Activated CD8-positive, alpha-beta memory T cell treated with anti-CD3 and anti-CD28 coated beads, Interleukin-2, amount 10 ng/mL, durations not matched to agents 7 days and 5 days (primary cell): ENCODE results near the gene TXNDC2. TPM values are rescaled to one million over a fixed set of nuclear protein-coding genes. Genes with fewer than 3 reads are reported as not detected.

Experiments
- ATAC-seq: fragments of 150-1000 bp; cut with Tn5 transposase; one replicate; pipeline ENCODE4 v1.10.0; 2021; ENCODE audit warnings: moderate library complexity
- CTCF ChIA-PET: fragments of 350-600 bp; sonication (Branson Sonifier 250); formaldehyde crosslinking; loops from one replicate; lab custom pipeline; 2021; ENCODE audit warnings: antibody characterized with exemption; lab: Charles Lee
- DNase-seq: peaks from one replicate; pipeline ENCODE4 v3.0.0-alpha.2; 2020
- H3K27ac Mint-ChIP-seq: one replicate; pipeline ENCODE4 v1.8.0; 2021; ENCODE audit warnings: mild to moderate bottlenecking, mixed read lengths
- H3K27me3 Mint-ChIP-seq: one replicate; pipeline ENCODE4 v1.8.0; 2021; ENCODE audit warnings: mixed read lengths
- H3K36me3 Mint-ChIP-seq: one replicate; pipeline ENCODE4 v1.8.0; 2021; ENCODE audit warnings: mild to moderate bottlenecking, mixed read lengths
- H3K4me1 Mint-ChIP-seq: one replicate; pipeline ENCODE4 v1.8.0; 2021; ENCODE audit warnings: mixed read lengths
- H3K4me3 Mint-ChIP-seq: one replicate; pipeline ENCODE4 v1.8.0; 2021; ENCODE audit warnings: mild to moderate bottlenecking, moderate library complexity, mixed read lengths
- H3K9me3 Mint-ChIP-seq: one replicate; pipeline ENCODE4 v1.8.0; 2022; ENCODE audit warnings: low read depth, mixed read lengths
- total RNA-seq, 2 experiments: library from RNA; stranded (reverse); gene quantifications; one replicate each; pipeline ENCODE4 v1.2.3, GENCODE V29; 2021

The TXNDC2 gene
- total RNA-seq, 2 experiments from 2014 or later, result not detected

DNA sequence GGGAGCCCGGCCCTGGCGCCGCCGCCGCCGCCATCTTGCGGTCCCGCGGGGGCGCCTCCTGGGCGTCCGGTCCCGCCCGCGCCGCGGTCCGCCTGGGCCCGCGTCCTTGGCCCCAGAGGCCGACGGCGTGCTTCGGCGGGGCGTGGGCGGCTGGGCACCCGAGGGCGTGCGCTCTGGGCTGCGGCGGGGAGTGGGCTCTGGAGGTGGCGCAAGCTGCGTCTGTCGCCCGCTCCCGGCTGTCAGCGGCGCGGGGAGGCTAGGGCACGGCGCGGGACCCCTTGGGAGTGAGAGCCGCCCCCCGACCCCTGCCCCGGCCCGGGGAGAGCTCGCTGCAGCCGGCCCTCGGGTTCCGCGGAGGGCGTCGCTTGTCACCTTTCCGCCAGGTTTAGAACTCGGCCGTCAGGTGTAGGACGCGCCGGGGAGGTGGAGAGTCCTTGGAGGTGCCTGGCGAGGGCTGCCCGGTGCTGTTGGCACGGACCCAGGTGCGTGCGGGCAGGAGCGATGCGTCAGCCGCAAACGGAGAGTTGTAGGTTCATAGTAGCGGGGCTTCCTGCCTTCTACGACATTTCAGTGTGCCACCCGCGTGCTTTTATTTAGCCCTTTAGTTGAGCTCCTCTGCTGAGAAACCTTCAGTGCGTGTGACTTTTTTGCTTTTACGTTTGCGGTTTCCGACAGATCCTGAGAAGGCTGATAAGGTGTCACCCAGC lies 29.0 kb downstream of the TXNDC2 start:
- CTCF ChIA-PET, result interaction anchor here (0.7 to 2.9 kb wide), 3 partner anchors 10 to 38 kb away, joined by 3 to 10 read pairs (median 4); no protein-coding TSS in a partner anchor
- Mint-ChIP-seq H3K9me3 (no peaks in the 10 kb centered on the region), H3K36me3 (peaks cover 4% of the 10 kb centered on the region), H3K4me1 (peaks cover 27% of the 10 kb centered on the region), H3K27ac (peak overlapping the region; percentile 89), H3K27me3 (peaks cover 10% of the 10 kb centered on the region), H3K4me3 (peak overlapping the region; percentile 86)
- DNase-seq, result peak; percentile 82
- peak; percentile 28 for ATAC-seq

GRCh38 chr18:9915291-9916076 lies 29.7 kb downstream of the TXNDC2 start:
- H3K27ac Mint-ChIP-seq, result peak overlapping the region; percentile 89
- H3K27me3 Mint-ChIP-seq, result peaks cover 4% of the 10 kb centered on the region
- H3K9me3 Mint-ChIP-seq, result no peaks in the 10 kb centered on the region
- CTCF ChIA-PET, result interaction anchor here (0.7 to 2.9 kb wide), 3 partner anchors 10 to 39 kb away, joined by 3 to 10 read pairs (median 4); no protein-coding TSS in a partner anchor
- no peak for DNase-seq
- peak overlapping the region; percentile 86 for H3K4me3 Mint-ChIP-seq
- H3K4me1 Mint-ChIP-seq, result peaks cover 27% of the 10 kb centered on the region
- ATAC-seq, result no peak
- H3K36me3 Mint-ChIP-seq, result peaks cover 4% of the 10 kb centered on the region

DNA sequence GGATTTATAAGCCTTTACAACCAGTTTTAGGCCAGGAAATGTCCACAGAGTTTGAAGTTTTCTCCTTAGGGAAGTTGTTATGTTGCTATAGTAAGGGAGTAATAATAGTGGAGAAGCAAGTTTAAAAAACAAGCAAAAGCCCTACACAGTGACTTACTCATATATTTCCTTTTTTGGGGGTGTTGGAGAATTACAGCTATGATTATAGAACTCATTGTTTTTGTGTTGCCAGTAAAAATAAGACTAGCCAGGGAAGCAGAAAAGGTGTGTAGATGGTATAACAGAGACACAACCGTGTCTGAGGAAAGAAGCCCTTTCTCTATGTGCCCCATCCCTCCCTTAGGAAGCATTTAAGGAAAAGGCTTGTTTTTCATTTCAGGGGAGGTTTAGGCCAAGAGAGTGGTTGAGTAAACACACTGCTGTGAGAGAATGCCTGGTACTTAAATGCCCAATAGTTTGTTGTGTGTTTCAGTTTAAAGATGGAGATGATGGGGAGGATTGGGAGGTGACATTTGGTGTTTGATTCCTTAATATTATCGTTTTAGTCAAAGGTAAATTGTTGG lies 30.4 kb downstream of the TXNDC2 start:
- Mint-ChIP-seq H3K4me1 (peaks cover 27% of the 10 kb centered on the region), H3K9me3 (no peaks in the 10 kb centered on the region), H3K4me3 (peak overlapping the region; percentile 86), H3K36me3 (peaks cover 4% of the 10 kb centered on the region), H3K27me3 (no peaks in the 10 kb centered on the region), H3K27ac (peak overlapping the region; percentile 17)
- no peak for DNase-seq
- CTCF ChIA-PET, result no interaction called here
- ATAC-seq, result no peak

- Mint-ChIP-seq H3K4me1 (peaks cover 29% of the 10 kb centered on the region), H3K9me3 (no peaks in the 10 kb centered on the region), H3K4me3 (no peak overlapping the region), H3K27me3 (no peaks in the 10 kb centered on the region), H3K27ac (no peak overlapping the region), H3K36me3 (peaks cover 4% of the 10 kb centered on the region)
- no peak for DNase-seq
- no peak for ATAC-seq
- CTCF ChIA-PET, result no interaction called here
These were observed 31.0 kb downstream of the TXNDC2 start for GRCh38 chr18:9916808-9917207.

DNA sequence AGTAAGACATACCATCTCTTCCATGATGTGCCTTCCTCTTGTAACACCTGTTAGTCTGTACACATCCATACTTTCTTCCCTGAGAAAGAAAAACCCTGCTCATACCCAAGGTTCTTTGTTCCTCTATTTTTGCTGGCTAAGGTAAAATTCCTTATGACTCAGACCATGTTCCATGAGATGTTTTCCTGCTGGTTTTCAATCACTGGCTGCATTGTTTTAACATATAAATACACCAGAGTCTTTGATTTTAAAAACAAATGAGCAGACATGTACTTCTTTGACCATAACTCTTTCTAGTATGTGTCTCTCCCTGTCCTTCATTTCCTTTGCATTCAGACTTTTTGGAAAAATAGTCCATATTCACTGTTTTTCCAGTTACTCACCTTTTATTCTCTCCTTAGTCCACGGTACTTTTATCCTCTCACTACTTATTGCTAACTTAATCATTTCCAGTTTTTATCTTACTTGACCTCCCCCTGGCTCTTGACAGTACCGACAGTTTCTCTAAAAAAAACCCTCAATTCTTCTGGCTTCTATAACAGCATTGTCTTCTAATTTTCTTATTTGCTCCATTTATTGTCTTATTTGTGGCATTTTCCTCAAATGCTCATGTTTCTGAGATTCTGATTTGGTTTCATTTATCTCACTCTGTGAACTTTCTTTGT lies 32.4 kb downstream of the TXNDC2 start:
- H3K4me1 Mint-ChIP-seq, result peaks cover 31% of the 10 kb centered on the region
- no peak for DNase-seq
- peaks cover 4% of the 10 kb centered on the region for H3K36me3 Mint-ChIP-seq
- H3K27me3 Mint-ChIP-seq, result no peaks in the 10 kb centered on the region
- no peak overlapping the region for H3K4me3 Mint-ChIP-seq
- H3K9me3 Mint-ChIP-seq, result no peaks in the 10 kb centered on the region
- CTCF ChIA-PET, result no interaction called here
- no peak overlapping the region for H3K27ac Mint-ChIP-seq
- ATAC-seq, result no peak

GRCh38 chr18:9919564-9920232 lies 33.9 kb downstream of the TXNDC2 start:
- Mint-ChIP-seq H3K27me3 (no peaks in the 10 kb centered on the region), H3K4me3 (no peak overlapping the region), H3K9me3 (no peaks in the 10 kb centered on the region), H3K4me1 (peaks cover 41% of the 10 kb centered on the region), H3K36me3 (peaks cover 4% of the 10 kb centered on the region), H3K27ac (no peak overlapping the region)
- CTCF ChIA-PET, result no interaction called here
- ATAC-seq (no peak), DNase-seq (no peak)

GRCh38 chr18:9922592-9923311 lies 37.0 kb downstream of the TXNDC2 start:
- CTCF ChIA-PET, result no interaction called here
- Mint-ChIP-seq H3K36me3 (no peaks in the 10 kb centered on the region), H3K4me3 (no peak overlapping the region), H3K4me1 (peaks cover 47% of the 10 kb centered on the region), H3K27ac (no peak overlapping the region), H3K9me3 (no peaks in the 10 kb centered on the region), H3K27me3 (no peaks in the 10 kb centered on the region)
- no peak for ATAC-seq
- no peak for DNase-seq

- H3K27me3 Mint-ChIP-seq, result no peaks in the 10 kb centered on the region
- H3K27ac Mint-ChIP-seq, result no peak overlapping the region
- H3K9me3 Mint-ChIP-seq, result no peaks in the 10 kb centered on the region
- no peaks in the 10 kb centered on the region for H3K36me3 Mint-ChIP-seq
- CTCF ChIA-PET, result no interaction called here
- no peak overlapping the region for H3K4me3 Mint-ChIP-seq
- H3K4me1 Mint-ChIP-seq, result peaks cover 52% of the 10 kb centered on the region
- DNase-seq, result no peak
- no peak for ATAC-seq
These were observed 38.7 kb downstream of the TXNDC2 start for GRCh38 chr18:9924371-9924943.

- ATAC-seq, result no peak
- CTCF ChIA-PET, result no interaction called here
These were observed 39.6 kb downstream of the TXNDC2 start for GRCh38 chr18:9925369-9925768.

GRCh38 chr18:9925795-9926194 lies 40.0 kb downstream of the TXNDC2 start:
- Mint-ChIP-seq H3K9me3 (no peaks in the 10 kb centered on the region), H3K4me1 (peaks cover 52% of the 10 kb centered on the region), H3K27me3 (no peaks in the 10 kb centered on the region), H3K27ac (no peak overlapping the region), H3K4me3 (no peak overlapping the region), H3K36me3 (no peaks in the 10 kb centered on the region)
- CTCF ChIA-PET, result no interaction called here
- no peak for DNase-seq
- ATAC-seq, result no peak

More at GRCh38 chr18:9925369-9925768, 39.6 kb downstream of the TXNDC2 start:
- H3K4me1 Mint-ChIP-seq, result peaks cover 52% of the 10 kb centered on the region
- DNase-seq, result no peak
- H3K9me3 Mint-ChIP-seq, result no peaks in the 10 kb centered on the region
- H3K4me3 Mint-ChIP-seq, result no peak overlapping the region
- H3K27ac Mint-ChIP-seq, result no peak overlapping the region
- H3K36me3 Mint-ChIP-seq, result no peaks in the 10 kb centered on the region
- no peaks in the 10 kb centered on the region for H3K27me3 Mint-ChIP-seq

- CTCF ChIA-PET, result interaction anchor here (1.6 kb wide), 1 partner anchor 24 kb away, joined by 4 read pairs; no protein-coding TSS in a partner anchor
These were observed 40.6 kb downstream of the TXNDC2 start for GRCh38 chr18:9926223-9926894.

More at GRCh38 chr18:9926223-9926894, 40.6 kb downstream of the TXNDC2 start:
- Mint-ChIP-seq H3K4me3 (no peak overlapping the region), H3K36me3 (no peaks in the 10 kb centered on the region), H3K4me1 (peaks cover 54% of the 10 kb centered on the region), H3K9me3 (no peaks in the 10 kb centered on the region), H3K27me3 (no peaks in the 10 kb centered on the region), H3K27ac (no peak overlapping the region)
- ATAC-seq (no peak), DNase-seq (no peak)
